B cell (primary cell): ENCODE results near the gene PLP2. TPM values are rescaled to one million over a fixed set of nuclear protein-coding genes. Genes with fewer than 3 reads are reported as not detected.

ENCODE experiments used
- ATAC-seq: fragments of 200-7000 bp; cut with Tn5 transposase; one replicate; pipeline ENCODE4 v1.10.0; 2021; ENCODE audit warnings: low read depth, mild to moderate bottlenecking, moderate number of reproducible peaks, moderate library complexity
- CTCF ChIA-PET: fragments of 350-600 bp; sonication (Branson Sonifier 250); formaldehyde crosslinking; loops from one replicate; lab custom pipeline; 2021; ENCODE audit warnings: antibody characterized with exemption, inconsistent platforms; lab: Charles Lee
- POLR2A ChIA-PET: fragments of 350-600 bp; sonication (Branson Sonifier 250); formaldehyde crosslinking; loops from one replicate; lab custom pipeline; 2021; ENCODE audit warnings: antibody characterized with exemption; lab: Charles Lee
- DNase-seq: peaks from one replicate; pipeline ENCODE4 v3.0.0; 2013
- H2AFZ ChIP-seq: 2 replicates; pipeline ENCODE4 v1.6.1; 2012; ENCODE audit warnings: mild to moderate bottlenecking, low read depth, low read length; ENCODE audit not compliant: insufficient read depth, poor library complexity, severe bottlenecking
- H3K27ac ChIP-seq, 2 donors: 1 replicate in 1 of 2; 2 replicates in 1 of 2; pipeline ENCODE4 v1.5.1; 2012 to 2013; ENCODE audit warnings: low read length in 2 of 2, mild to moderate bottlenecking in 2 of 2, moderate library complexity in 1 of 2
- H3K27me3 ChIP-seq, 4 experiments: fragments of 200-600 bp in 1 of 4; sonication (generic) in 1 of 4; replicated peaks in 1 of 4; 1 replicate in 2 of 4; 2 replicates in 2 of 4; pipeline versions ENCODE4 v1.6.1 to v1.7.0; 2013 to 2016; ENCODE audit warnings: low read length in 3 of 4, mild to moderate bottlenecking in 2 of 4, mixed read lengths in 1 of 4, moderate library complexity in 1 of 4; ENCODE audit not compliant: insufficient read depth in 4 of 4, control insufficient read depth in 3 of 4; ENCODE audit errors: control extremely low read depth in 1 of 4
- H3K36me3 ChIP-seq, 2 experiments: replicated peaks in 1 of 2; 1 replicate in 1 of 2; 2 replicates in 1 of 2; pipeline versions ENCODE4 v1.6.1 to v1.7.1; 2013; ENCODE audit warnings: low read length in 1 of 2; ENCODE audit not compliant: insufficient read depth in 2 of 2, control insufficient read depth in 1 of 2; ENCODE audit errors: control extremely low read depth in 1 of 2, extremely low read depth in 1 of 2
- H3K4me1 ChIP-seq, 2 donors: fragments of 200-600 bp in 1 of 2; sonication (generic) in 1 of 2; 1 replicate in 1 of 2; 2 replicates in 1 of 2; pipeline versions ENCODE4 v1.5.1 to v1.6.1; 2013 to 2017; ENCODE audit warnings: low read length in 2 of 2; ENCODE audit not compliant: control insufficient read depth in 2 of 2, insufficient read depth in 2 of 2
- H3K4me2 ChIP-seq: replicated peaks from 2 replicates; pipeline ENCODE3; 2012; ENCODE audit warnings: mild to moderate bottlenecking, low read depth, low read length; ENCODE audit not compliant: poor library complexity, severe bottlenecking
- H3K4me3 ChIP-seq, 5 experiments: fragments of 200-600 bp in 1 of 5; sonication (generic) in 1 of 5; 1 replicate in 3 of 5; 2 replicates in 2 of 5; pipeline versions ENCODE4 v1.5.1 to v1.7.0; 2011 to 2016; ENCODE audit warnings: low read length in 4 of 5, mild to moderate bottlenecking in 4 of 5, low read depth in 2 of 5, control low read depth in 1 of 5, moderate library complexity in 1 of 5; ENCODE audit not compliant: insufficient read depth in 1 of 5; ENCODE audit errors: control extremely low read depth in 1 of 5, extremely low read depth in 1 of 5
- H3K79me2 ChIP-seq: fragments of 200-600 bp; sonication (generic); one replicate; pipeline ENCODE4 v1.6.0; 2016; ENCODE audit warnings: low read length; ENCODE audit not compliant: control insufficient read depth, insufficient read depth
- H3K9ac ChIP-seq: fragments of 200-600 bp; sonication (generic); 2 replicates; pipeline ENCODE4 v1.6.1; 2017; ENCODE audit warnings: mild to moderate bottlenecking, low read length, moderate library complexity
- H3K9me3 ChIP-seq, 3 donors: one replicate each; pipeline versions ENCODE4 v1.6.1 to v1.7.1; 2013; ENCODE audit warnings: low read length in 2 of 3; ENCODE audit not compliant: control insufficient read depth in 2 of 3, insufficient read depth in 1 of 3; ENCODE audit errors: control extremely low read depth in 1 of 3
- H4K20me1 ChIP-seq: 2 replicates; pipeline ENCODE4 v1.6.0; 2012; ENCODE audit warnings: mild to moderate bottlenecking, low read length; ENCODE audit not compliant: insufficient read depth, control insufficient read depth, poor library complexity, severe bottlenecking
- H3K27ac Mint-ChIP-seq: one replicate; pipeline ENCODE4 v1.8.0; 2021; ENCODE audit warnings: mixed read lengths
- H3K27me3 Mint-ChIP-seq: one replicate; pipeline ENCODE4 v1.8.0; 2021; ENCODE audit warnings: mixed read lengths
- H3K4me1 Mint-ChIP-seq: one replicate; pipeline ENCODE4 v1.8.0; 2021; ENCODE audit warnings: mixed read lengths
- H3K4me3 Mint-ChIP-seq: one replicate; pipeline ENCODE4 v1.8.0; 2021; ENCODE audit warnings: mixed read lengths
- H3K9me3 Mint-ChIP-seq: one replicate; pipeline ENCODE4 v1.8.0; 2022; ENCODE audit warnings: mixed read lengths; ENCODE audit not compliant: insufficient read depth
- EZH2 ChIP-seq: IDR thresholded peaks from 2 replicates; pipeline ENCODE4 v1.6.1; 2012; ENCODE audit warnings: borderline replicate concordance, low read depth, mild to moderate bottlenecking, moderate library complexity, low read length; ENCODE audit not compliant: insufficient read depth, poor library complexity, severe bottlenecking
- WGBS: methylation state at CpG from one replicate; pipeline ENCODE4 v1.1.5; 2013; ENCODE audit warnings: missing lambda C conversion rate; ENCODE audit not compliant: insufficient coverage; 5-methylcytosine and 5-hydroxymethylcytosine counted together
- intact Hi-C: fragments of 100-400 bp; cut with micrococcal nuclease; formaldehyde crosslinking; loops from one replicate; pipeline ENCODE4 v1.10.0; 2022
- polyA plus RNA-seq: library from polyadenylated mRNA; depleted of rRNA; stranded (reverse); fragments of >200 nt; gene quantifications from 2 replicates; pipeline ENCODE4 v1.2.3, GENCODE V29; 2012
- total RNA-seq, 2 donors: library from RNA; stranded (reverse); fragments of 120-200 nt in 1 of 2; gene quantifications; 1 replicate in 1 of 2; 2 replicates in 1 of 2; pipeline versions ENCODE4 v1.2.3 to v1.2.4, GENCODE V29; 2013 to 2022
- TF ChIP-seq, protein P1 (sequence below): fragments of 200-600 bp; IDR thresholded peaks from one replicate; pipeline ENCODE4 v1.8.0; 2022; ENCODE audit warnings: antibody characterized with exemption, mild to moderate bottlenecking

Gene PLP2
- total and polyA plus RNA-seq, 2 donors (not counting 1 experiment from before 2014, with no cell fraction given): 194 to 214 TPM

GRCh38 chrX:49198540-49199314 lies 27.0 kb downstream of the PLP2 start:
- Mint-ChIP-seq H3K4me3 (peak overlapping the region; percentile 50), H3K9me3 (no peaks in the 10 kb centered on the region), H3K27me3 (no peaks in the 10 kb centered on the region), H3K4me1 (peaks cover 8% of the 10 kb centered on the region), H3K27ac (no peak overlapping the region)
- Histone ChIP-seq H3K36me3 (no peaks in the 10 kb centered on the region), H3K79me2 (no peaks in the 10 kb centered on the region), H3K27me3 (no peaks in the 10 kb centered on the region), H3K9ac (no peak overlapping the region), H4K20me1 (no peaks in the 10 kb centered on the region), H3K9me3 (no peaks in the 10 kb centered on the region), H3K4me2 (no peak overlapping the region), H3K4me1 (peaks cover 4 to 13% of the 10 kb centered on the region in 2 donors), H2AFZ (no peak overlapping the region), H3K4me3 (no peak overlapping the region), H3K27ac (no peak overlapping the region)
- ChIA-PET POLR2A (no interaction called here), CTCF (no interaction called here)
- DNase-seq (no peak), ATAC-seq (no peak)
- 32% methylated on average over 3 of the region's 12 CpGs for WGBS
- intact Hi-C loops: no loop called here
- TF ChIP-seq EZH2: no peak
- TF ChIP-seq, protein P1, sequence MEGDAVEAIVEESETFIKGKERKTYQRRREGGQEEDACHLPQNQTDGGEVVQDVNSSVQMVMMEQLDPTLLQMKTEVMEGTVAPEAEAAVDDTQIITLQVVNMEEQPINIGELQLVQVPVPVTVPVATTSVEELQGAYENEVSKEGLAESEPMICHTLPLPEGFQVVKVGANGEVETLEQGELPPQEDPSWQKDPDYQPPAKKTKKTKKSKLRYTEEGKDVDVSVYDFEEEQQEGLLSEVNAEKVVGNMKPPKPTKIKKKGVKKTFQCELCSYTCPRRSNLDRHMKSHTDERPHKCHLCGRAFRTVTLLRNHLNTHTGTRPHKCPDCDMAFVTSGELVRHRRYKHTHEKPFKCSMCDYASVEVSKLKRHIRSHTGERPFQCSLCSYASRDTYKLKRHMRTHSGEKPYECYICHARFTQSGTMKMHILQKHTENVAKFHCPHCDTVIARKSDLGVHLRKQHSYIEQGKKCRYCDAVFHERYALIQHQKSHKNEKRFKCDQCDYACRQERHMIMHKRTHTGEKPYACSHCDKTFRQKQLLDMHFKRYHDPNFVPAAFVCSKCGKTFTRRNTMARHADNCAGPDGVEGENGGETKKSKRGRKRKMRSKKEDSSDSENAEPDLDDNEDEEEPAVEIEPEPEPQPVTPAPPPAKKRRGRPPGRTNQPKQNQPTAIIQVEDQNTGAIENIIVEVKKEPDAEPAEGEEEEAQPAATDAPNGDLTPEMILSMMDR: no peak

DNA sequence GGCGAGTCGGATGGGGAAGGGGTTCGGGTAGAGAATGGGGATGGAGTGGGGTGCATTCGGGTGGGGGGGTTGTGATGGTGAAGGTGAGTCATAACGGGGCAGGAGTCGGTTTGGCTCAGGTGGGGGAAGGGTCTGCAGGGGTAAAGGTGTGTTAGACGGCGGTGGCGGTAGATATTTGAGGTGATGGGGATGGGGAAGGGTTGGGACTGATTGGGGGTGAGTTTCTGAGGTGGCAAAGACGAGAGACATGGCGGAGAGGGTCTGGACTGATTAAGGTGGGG lies 27.6 kb downstream of the PLP2 start:
- ATAC-seq (no peak), DNase-seq (no peak)
- Histone ChIP-seq H3K4me2 (peak overlapping the region; percentile 82), H3K36me3 (no peaks in the 10 kb centered on the region), H3K9ac (no peak overlapping the region), H3K27ac (no peak overlapping the region), H3K4me1 (peaks cover 4 to 13% of the 10 kb centered on the region in 2 donors), H3K27me3 (no peaks in the 10 kb centered on the region), H3K9me3 (no peaks in the 10 kb centered on the region), H3K79me2 (no peaks in the 10 kb centered on the region), H3K4me3 (peak overlapping the region in 1 of 5 experiments; percentile 36), H4K20me1 (no peaks in the 10 kb centered on the region), H2AFZ (no peak overlapping the region)
- Mint-ChIP-seq H3K9me3 (no peaks in the 10 kb centered on the region), H3K4me3 (no peak overlapping the region), H3K27ac (no peak overlapping the region), H3K4me1 (peaks cover 6% of the 10 kb centered on the region), H3K27me3 (no peaks in the 10 kb centered on the region)
- ChIA-PET POLR2A (no interaction called here), CTCF (no interaction called here)
- TF ChIP-seq EZH2: no peak
- TF ChIP-seq, protein P1: no peak
- intact Hi-C loops: no loop called here
- 27% methylated on average over 9 of the region's 11 CpGs for WGBS
